GM23338 (cell line): ENCODE measurements around the gene CD9.

ENCODE experiments used
- EZH2 ChIP-seq: fragments of 200-600 bp; sonication (generic); IDR thresholded peaks from one replicate; pipeline ENCODE4 v1.8.0; 2017; ENCODE audit warnings: antibody characterized with exemption, mild to moderate bottlenecking, low read depth; ENCODE audit not compliant: unreplicated experiment
- EZH2phosphoT487 ChIP-seq: fragments of 200-600 bp; sonication (generic); IDR thresholded peaks from one replicate; pipeline ENCODE4 v1.8.1; 2018; ENCODE audit warnings: antibody characterized with exemption; ENCODE audit not compliant: unreplicated experiment
- JUNB ChIP-seq: IDR thresholded peaks from one replicate; pipeline ENCODE4 v1.6.1; 2016; ENCODE audit warnings: antibody characterized with exemption; ENCODE audit not compliant: unreplicated experiment
- NANOG ChIP-seq: IDR thresholded peaks from 2 replicates; pipeline ENCODE4 v1.6.1; 2016; ENCODE audit warnings: antibody characterized with exemption, borderline replicate concordance
- POLR2AphosphoS5 ChIP-seq: IDR thresholded peaks from 2 replicates; pipeline ENCODE4 v1.6.1; 2016; ENCODE audit warnings: antibody characterized with exemption, low read depth
- STAT1 ChIP-seq: IDR thresholded peaks from one replicate; pipeline ENCODE4 v1.6.1; 2016; ENCODE audit warnings: antibody characterized with exemption; ENCODE audit not compliant: unreplicated experiment
- ZNF114 ChIP-seq: fragments of 250-450 bp; sonication (Bioruptor Pico); IDR thresholded peaks from 2 replicates; pipeline ENCODE4 v1.5.0; 2020; ENCODE audit warnings: mild to moderate bottlenecking, moderate library complexity
- TF ChIP-seq, protein P1 (sequence below), 2 experiments: fragments of 200-600 bp in 1 of 2; sonication (generic) in 1 of 2; conservative IDR thresholded peaks; 2 replicates each; pipeline versions ENCODE4 v1.5.1 to v1.6.1; 2016 to 2017; ENCODE audit warnings: antibody characterized with exemption in 2 of 2, low read depth in 2 of 2, mild to moderate bottlenecking in 2 of 2, moderate library complexity in 1 of 2
- TF ChIP-seq, protein P2 (sequence below): IDR thresholded peaks from one replicate; pipeline ENCODE4 v1.6.1; 2018; ENCODE audit warnings: antibody characterized with exemption; ENCODE audit not compliant: unreplicated experiment
- TF ChIP-seq, protein P3 (sequence below): IDR thresholded peaks from 2 replicates; pipeline ENCODE4 v1.6.1; 2016; ENCODE audit warnings: antibody characterized with exemption

DNA sequence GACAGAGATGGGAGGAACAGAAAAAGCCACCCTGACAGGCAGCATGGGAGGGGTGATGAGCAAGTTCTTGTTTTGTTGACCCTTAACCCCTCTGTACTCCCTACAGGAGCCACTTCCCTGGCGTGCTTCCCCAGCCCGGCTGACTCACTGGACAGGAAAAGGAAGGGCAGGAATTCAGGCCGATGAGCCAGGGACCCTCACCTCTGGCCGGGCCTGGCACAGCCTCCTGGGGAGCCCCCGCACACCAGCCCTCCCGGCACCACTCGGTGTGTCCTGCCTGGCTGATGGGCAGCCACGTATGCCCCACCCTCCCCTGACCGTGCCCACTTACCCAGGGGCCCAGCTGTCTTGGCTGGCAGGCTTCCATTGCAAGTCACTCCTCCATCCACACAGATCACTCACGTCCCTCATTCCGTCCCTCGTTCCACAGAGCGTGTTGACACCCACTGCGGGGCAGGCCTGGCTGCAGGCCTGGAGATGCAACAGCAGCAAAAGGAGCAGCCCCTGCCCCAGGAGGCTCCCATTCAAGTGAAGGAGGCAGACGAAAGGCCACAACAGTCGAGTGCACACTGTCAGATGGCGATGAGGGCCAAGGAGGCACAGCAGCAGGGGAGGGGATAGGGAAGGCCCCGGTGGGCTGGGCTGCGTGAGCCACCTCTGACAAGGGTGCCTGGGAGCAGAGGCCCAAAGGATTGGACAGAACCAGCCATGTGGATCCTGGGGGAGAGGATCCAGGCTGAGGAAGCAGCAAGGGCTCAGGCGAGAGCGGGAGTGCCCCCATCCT lies 19.7 kb upstream of the CD9 start:
- TF ChIP-seq, protein P1, sequence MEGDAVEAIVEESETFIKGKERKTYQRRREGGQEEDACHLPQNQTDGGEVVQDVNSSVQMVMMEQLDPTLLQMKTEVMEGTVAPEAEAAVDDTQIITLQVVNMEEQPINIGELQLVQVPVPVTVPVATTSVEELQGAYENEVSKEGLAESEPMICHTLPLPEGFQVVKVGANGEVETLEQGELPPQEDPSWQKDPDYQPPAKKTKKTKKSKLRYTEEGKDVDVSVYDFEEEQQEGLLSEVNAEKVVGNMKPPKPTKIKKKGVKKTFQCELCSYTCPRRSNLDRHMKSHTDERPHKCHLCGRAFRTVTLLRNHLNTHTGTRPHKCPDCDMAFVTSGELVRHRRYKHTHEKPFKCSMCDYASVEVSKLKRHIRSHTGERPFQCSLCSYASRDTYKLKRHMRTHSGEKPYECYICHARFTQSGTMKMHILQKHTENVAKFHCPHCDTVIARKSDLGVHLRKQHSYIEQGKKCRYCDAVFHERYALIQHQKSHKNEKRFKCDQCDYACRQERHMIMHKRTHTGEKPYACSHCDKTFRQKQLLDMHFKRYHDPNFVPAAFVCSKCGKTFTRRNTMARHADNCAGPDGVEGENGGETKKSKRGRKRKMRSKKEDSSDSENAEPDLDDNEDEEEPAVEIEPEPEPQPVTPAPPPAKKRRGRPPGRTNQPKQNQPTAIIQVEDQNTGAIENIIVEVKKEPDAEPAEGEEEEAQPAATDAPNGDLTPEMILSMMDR (conservative IDR thresholded peaks at IDR 0.05; ENCODE audit: low read depth in 2 of 2) = no peak
- no peak for TF ChIP-seq POLR2AphosphoS5
- no peak for TF ChIP-seq EZH2phosphoT487
- TF ChIP-seq EZH2 = no peak
- TF ChIP-seq NANOG = no peak
- TF ChIP-seq, protein P2, sequence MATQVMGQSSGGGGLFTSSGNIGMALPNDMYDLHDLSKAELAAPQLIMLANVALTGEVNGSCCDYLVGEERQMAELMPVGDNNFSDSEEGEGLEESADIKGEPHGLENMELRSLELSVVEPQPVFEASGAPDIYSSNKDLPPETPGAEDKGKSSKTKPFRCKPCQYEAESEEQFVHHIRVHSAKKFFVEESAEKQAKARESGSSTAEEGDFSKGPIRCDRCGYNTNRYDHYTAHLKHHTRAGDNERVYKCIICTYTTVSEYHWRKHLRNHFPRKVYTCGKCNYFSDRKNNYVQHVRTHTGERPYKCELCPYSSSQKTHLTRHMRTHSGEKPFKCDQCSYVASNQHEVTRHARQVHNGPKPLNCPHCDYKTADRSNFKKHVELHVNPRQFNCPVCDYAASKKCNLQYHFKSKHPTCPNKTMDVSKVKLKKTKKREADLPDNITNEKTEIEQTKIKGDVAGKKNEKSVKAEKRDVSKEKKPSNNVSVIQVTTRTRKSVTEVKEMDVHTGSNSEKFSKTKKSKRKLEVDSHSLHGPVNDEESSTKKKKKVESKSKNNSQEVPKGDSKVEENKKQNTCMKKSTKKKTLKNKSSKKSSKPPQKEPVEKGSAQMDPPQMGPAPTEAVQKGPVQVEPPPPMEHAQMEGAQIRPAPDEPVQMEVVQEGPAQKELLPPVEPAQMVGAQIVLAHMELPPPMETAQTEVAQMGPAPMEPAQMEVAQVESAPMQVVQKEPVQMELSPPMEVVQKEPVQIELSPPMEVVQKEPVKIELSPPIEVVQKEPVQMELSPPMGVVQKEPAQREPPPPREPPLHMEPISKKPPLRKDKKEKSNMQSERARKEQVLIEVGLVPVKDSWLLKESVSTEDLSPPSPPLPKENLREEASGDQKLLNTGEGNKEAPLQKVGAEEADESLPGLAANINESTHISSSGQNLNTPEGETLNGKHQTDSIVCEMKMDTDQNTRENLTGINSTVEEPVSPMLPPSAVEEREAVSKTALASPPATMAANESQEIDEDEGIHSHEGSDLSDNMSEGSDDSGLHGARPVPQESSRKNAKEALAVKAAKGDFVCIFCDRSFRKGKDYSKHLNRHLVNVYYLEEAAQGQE = no peak
- TF ChIP-seq, protein P3, sequence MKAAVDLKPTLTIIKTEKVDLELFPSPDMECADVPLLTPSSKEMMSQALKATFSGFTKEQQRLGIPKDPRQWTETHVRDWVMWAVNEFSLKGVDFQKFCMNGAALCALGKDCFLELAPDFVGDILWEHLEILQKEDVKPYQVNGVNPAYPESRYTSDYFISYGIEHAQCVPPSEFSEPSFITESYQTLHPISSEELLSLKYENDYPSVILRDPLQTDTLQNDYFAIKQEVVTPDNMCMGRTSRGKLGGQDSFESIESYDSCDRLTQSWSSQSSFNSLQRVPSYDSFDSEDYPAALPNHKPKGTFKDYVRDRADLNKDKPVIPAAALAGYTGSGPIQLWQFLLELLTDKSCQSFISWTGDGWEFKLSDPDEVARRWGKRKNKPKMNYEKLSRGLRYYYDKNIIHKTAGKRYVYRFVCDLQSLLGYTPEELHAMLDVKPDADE = no peak
- no peak for TF ChIP-seq JUNB
- no peak for TF ChIP-seq ZNF114
- no peak for TF ChIP-seq STAT1
